Mucosa of rectum (tissue), 2 donors: ENCODE measurements around the gene ETV6.

ENCODE experiments used
- H3K27ac ChIP-seq, 2 donors: one replicate each; pipeline ENCODE4 v1.7.0; 2013; ENCODE audit warnings: inconsistent platforms in 2 of 2, low read depth in 2 of 2, low read length in 2 of 2
- H3K27me3 ChIP-seq, 2 donors: one replicate each; pipeline ENCODE4 v1.7.0; 2013; ENCODE audit warnings: low read length in 2 of 2; ENCODE audit not compliant: control insufficient read depth in 2 of 2, insufficient read depth in 2 of 2
- H3K36me3 ChIP-seq, 2 donors: one replicate each; pipeline ENCODE4 v1.7.0; 2013; ENCODE audit warnings: low read length in 2 of 2; ENCODE audit not compliant: control insufficient read depth in 2 of 2, insufficient read depth in 2 of 2
- H3K4me1 ChIP-seq, 2 donors: one replicate each; pipeline ENCODE4 v1.7.0; 2013; ENCODE audit warnings: low read length in 2 of 2, mild to moderate bottlenecking in 1 of 2; ENCODE audit not compliant: control insufficient read depth in 2 of 2, insufficient read depth in 2 of 2
- H3K4me3 ChIP-seq, 2 donors: one replicate each; pipeline ENCODE4 v1.7.0; 2013; ENCODE audit warnings: low read length in 2 of 2
- H3K9ac ChIP-seq, 2 donors: one replicate each; pipeline ENCODE4 v1.7.0; 2013; ENCODE audit warnings: low read length in 2 of 2, low read depth in 1 of 2, mild to moderate bottlenecking in 1 of 2
- H3K9me3 ChIP-seq, 2 donors: one replicate each; pipeline ENCODE4 v1.7.0; 2013; ENCODE audit warnings: low read length in 2 of 2; ENCODE audit not compliant: control insufficient read depth in 2 of 2
- donor health status: healthy.
- donor health status: Normal muscosa, but diverticular disease.

Gene ETV6

GRCh38 chr12:11710906-11711305 lies 61.4 kb downstream of the ETV6 start:
- Histone ChIP-seq H3K27me3 (no peaks in the 10 kb centered on the region), H3K4me3 (no peak overlapping the region), H3K9me3 (no peaks in the 10 kb centered on the region), H3K27ac (no peak overlapping the region), H3K9ac (no peak overlapping the region), H3K36me3 (no peaks in the 10 kb centered on the region), H3K4me1 (peaks cover 17 to 20% of the 10 kb centered on the region in 2 donors)

- peaks cover 14 to 16% of the 10 kb centered on the region in 2 donors for H3K4me1 ChIP-seq
- H3K4me3 ChIP-seq, result no peak overlapping the region
- H3K27ac ChIP-seq, result no peak overlapping the region
These were observed 62.3 kb downstream of the ETV6 start for GRCh38 chr12:11711651-11712327.

DNA sequence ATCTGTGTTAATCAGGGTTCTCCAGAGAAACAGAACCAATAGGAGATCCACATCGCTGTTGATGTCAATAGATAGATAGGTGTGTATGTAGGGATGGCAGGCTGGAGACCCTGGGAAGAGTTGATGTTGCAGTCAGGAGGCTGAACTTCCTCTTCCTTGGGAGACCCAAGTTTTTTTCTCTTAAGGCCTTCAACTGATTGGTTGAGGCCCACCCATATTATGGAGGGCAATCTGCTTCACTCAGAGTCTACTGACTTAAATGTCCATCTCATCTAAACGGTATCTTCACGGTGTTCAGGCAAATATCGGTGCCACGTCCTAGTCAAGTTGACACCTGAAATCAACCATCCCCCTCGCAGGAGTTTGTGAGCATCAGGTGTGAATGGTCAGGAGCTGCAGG lies 63.0 kb downstream of the ETV6 start:
- H3K27me3 ChIP-seq, result no peaks in the 10 kb centered on the region
- peaks cover 14% of the 10 kb centered on the region in 2 donors for H3K4me1 ChIP-seq
- no peak overlapping the region for H3K9ac ChIP-seq
- no peaks in the 10 kb centered on the region for H3K9me3 ChIP-seq
- no peak overlapping the region for H3K4me3 ChIP-seq
- peaks cover 0 to 3% of the 10 kb centered on the region in 2 donors for H3K36me3 ChIP-seq
- H3K27ac ChIP-seq, result no peak overlapping the region

More at GRCh38 chr12:11711651-11712327, 62.3 kb downstream of the ETV6 start:
- Histone ChIP-seq H3K36me3 (peaks cover 0 to under 1% of the 10 kb centered on the region in 2 donors), H3K27me3 (no peaks in the 10 kb centered on the region), H3K9me3 (no peaks in the 10 kb centered on the region), H3K9ac (no peak overlapping the region)

GRCh38 chr12:11713202-11713601 lies 63.7 kb downstream of the ETV6 start:
- Histone ChIP-seq H3K27ac (no peak overlapping the region), H3K9me3 (no peaks in the 10 kb centered on the region), H3K4me1 (peaks cover 13 to 17% of the 10 kb centered on the region in 2 donors)

GRCh38 chr12:11714626-11715025 lies 65.2 kb downstream of the ETV6 start:
- H3K4me1 ChIP-seq, result peaks cover 25% of the 10 kb centered on the region in 2 donors
- no peak overlapping the region for H3K4me3 ChIP-seq

More at GRCh38 chr12:11713202-11713601, 63.7 kb downstream of the ETV6 start:
- Histone ChIP-seq H3K27me3 (no peaks in the 10 kb centered on the region), H3K4me3 (no peak overlapping the region), H3K9ac (no peak overlapping the region), H3K36me3 (peaks cover 0 to 3% of the 10 kb centered on the region in 2 donors)

GRCh38 chr12:11715621-11716020 lies 66.1 kb downstream of the ETV6 start:
- Histone ChIP-seq H3K9ac (no peak overlapping the region), H3K4me1 (peaks cover 25 to 26% of the 10 kb centered on the region in 2 donors), H3K27ac (no peak overlapping the region), H3K36me3 (peaks cover 0 to 3% of the 10 kb centered on the region in 2 donors), H3K27me3 (no peaks in the 10 kb centered on the region), H3K4me3 (no peak overlapping the region), H3K9me3 (no peaks in the 10 kb centered on the region)

More at GRCh38 chr12:11714626-11715025, 65.2 kb downstream of the ETV6 start:
- Histone ChIP-seq H3K27ac (no peak overlapping the region), H3K36me3 (peaks cover 0 to 3% of the 10 kb centered on the region in 2 donors), H3K27me3 (no peaks in the 10 kb centered on the region), H3K9me3 (no peaks in the 10 kb centered on the region), H3K9ac (no peak overlapping the region)

GRCh38 chr12:11716794-11717518 lies 67.5 kb downstream of the ETV6 start:
- H3K4me3 ChIP-seq, result no peak overlapping the region
- no peaks in the 10 kb centered on the region for H3K9me3 ChIP-seq
- H3K27ac ChIP-seq, result peak overlapping the region; percentile 5 to 7
- H3K27me3 ChIP-seq, result no peaks in the 10 kb centered on the region
- H3K36me3 ChIP-seq, result peaks cover 0 to 3% of the 10 kb centered on the region in 2 donors
- peaks cover 25 to 27% of the 10 kb centered on the region in 2 donors for H3K4me1 ChIP-seq
- H3K9ac ChIP-seq, result no peak overlapping the region

DNA sequence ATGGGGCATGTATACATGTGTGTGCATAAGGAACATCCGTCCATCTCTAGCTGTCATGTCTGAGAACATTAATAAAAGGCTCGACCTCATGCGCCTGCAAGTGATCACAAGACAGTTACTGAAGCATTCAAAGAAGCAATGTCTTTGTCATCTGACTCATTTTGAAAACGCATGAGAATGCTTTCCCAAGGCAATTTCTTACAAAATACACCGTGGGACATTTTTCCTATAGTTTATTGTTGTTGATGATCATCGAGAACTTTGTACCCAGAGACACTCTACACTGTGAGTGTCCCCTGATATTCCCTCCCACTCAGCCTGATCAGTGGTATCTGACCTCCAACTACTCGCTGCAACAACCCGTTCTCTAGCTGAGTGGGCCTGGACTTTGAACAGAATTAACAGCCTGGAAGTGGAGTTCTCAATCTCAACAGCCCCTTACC lies 68.1 kb downstream of the ETV6 start:
- Histone ChIP-seq H3K4me1 (peaks cover 28 to 32% of the 10 kb centered on the region in 2 donors), H3K4me3 (no peak overlapping the region), H3K9me3 (no peaks in the 10 kb centered on the region), H3K27me3 (no peaks in the 10 kb centered on the region), H3K9ac (no peak overlapping the region), H3K36me3 (peaks cover 0 to 3% of the 10 kb centered on the region in 2 donors), H3K27ac (no peak overlapping the region)

DNA sequence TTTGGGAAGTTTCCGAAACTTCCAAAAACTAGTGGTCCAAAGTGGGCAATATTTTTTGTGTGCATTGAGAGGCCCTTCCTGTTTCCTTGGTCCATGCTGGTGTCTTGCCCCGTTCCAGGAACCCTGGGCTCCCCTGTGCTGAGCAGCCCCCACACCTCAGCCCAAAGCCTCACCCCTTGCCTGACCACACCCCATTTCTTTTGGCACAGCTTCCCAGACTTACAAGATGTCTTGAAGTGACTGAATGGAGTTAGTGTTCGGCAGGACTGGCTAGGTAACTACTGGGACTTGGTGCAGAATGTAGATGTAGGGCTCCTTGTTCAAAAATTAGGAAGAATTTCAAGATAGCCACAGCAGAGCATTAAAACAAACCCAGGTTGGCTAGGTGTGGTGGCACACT lies 68.6 kb downstream of the ETV6 start:
- peak overlapping the region; percentile 22 to 53 for H3K27ac ChIP-seq
- H3K9me3 ChIP-seq, result no peaks in the 10 kb centered on the region
- H3K27me3 ChIP-seq, result no peaks in the 10 kb centered on the region
- no peak overlapping the region for H3K9ac ChIP-seq
- peaks cover 0 to 3% of the 10 kb centered on the region in 2 donors for H3K36me3 ChIP-seq
- no peak overlapping the region for H3K4me3 ChIP-seq
- H3K4me1 ChIP-seq, result peaks cover 32% of the 10 kb centered on the region in 2 donors

GRCh38 chr12:11718768-11719253 lies 69.3 kb downstream of the ETV6 start:
- H3K27me3 ChIP-seq, result no peaks in the 10 kb centered on the region
- no peak overlapping the region for H3K9ac ChIP-seq
- no peaks in the 10 kb centered on the region for H3K9me3 ChIP-seq
- no peak overlapping the region for H3K27ac ChIP-seq
- H3K4me1 ChIP-seq, result peaks cover 35 to 36% of the 10 kb centered on the region in 2 donors
- no peak overlapping the region for H3K4me3 ChIP-seq
- peaks cover 0 to 3% of the 10 kb centered on the region in 2 donors for H3K36me3 ChIP-seq
